ENCODE data around the gene UBE2C. TPM values are rescaled to one million over a fixed set of nuclear protein-coding genes. Genes with fewer than 3 reads are reported as not detected.
A peak's percentile ranks its signal among the peaks of the same experiment; 100 is the strongest.

The UBE2C gene
- total RNA-seq, 1 experiment from 2014 or later = 268 TPM

- H3K9me3 Mint-ChIP-seq = no peaks in the 10 kb centered on the region; a peak in 1 of 5 replicates
- Histone ChIP-seq H3K79me1 (ENCODE audit: insufficient read depth, low read depth, low read length, poor library complexity, severe bottlenecking) (no peaks in the 10 kb centered on the region), H3K79me2 (ENCODE audit: insufficient read depth, low read length) (no peaks in the 10 kb centered on the region), H3K9ac (ENCODE audit: extremely low read depth, insufficient read length, low read length) (no peak overlapping the region), H2BK120ac (ENCODE audit: low read depth, low read length, poor library complexity, severe bottlenecking) (peak overlapping the region; percentile 53), H4K20me1 (ENCODE audit: control insufficient read depth, insufficient read depth, insufficient read length) (no peaks in the 10 kb centered on the region), H3K4ac (ENCODE audit: low read depth, low read length) (no peak overlapping the region), H4K91ac (ENCODE audit: insufficient read length, low read depth, low read length) (no peak overlapping the region), H3T11ph (ENCODE audit: low read length) (no peak overlapping the region), H3K27me3 (ENCODE audit: insufficient read depth, low read length) (no peaks in the 10 kb centered on the region), H3K56ac (ENCODE audit: insufficient read length, low read depth, low read length) (no peak overlapping the region), H3K27ac (ENCODE audit: insufficient read length, low read depth, low read length) (no peak overlapping the region), H2BK12ac (ENCODE audit: insufficient read length, low read depth, low read length) (no peak overlapping the region), H3K23me2 (ENCODE audit: insufficient read length, low read depth, low read length, poor library complexity, severe bottlenecking) (no peaks in the 10 kb centered on the region), H2BK5ac (ENCODE audit: insufficient read length, low read length) (no peak overlapping the region), H2BK15ac (ENCODE audit: low read depth, low read length) (no peak overlapping the region), H3K4me2 (ENCODE audit: insufficient read depth, insufficient read length, low read length) (no peak overlapping the region), H3K23ac (ENCODE audit: insufficient read length, low read depth, low read length) (no peak overlapping the region), H3K9me3 (ENCODE audit: control insufficient read depth, low read depth, low read length) (no peaks in the 10 kb centered on the region), H2AFZ (ENCODE audit: low read length) (no peak overlapping the region), H3K14ac (ENCODE audit: insufficient read depth, low read length) (no peak overlapping the region), H2AK5ac (ENCODE audit: insufficient read length, low read length) (no peak overlapping the region), H3K18ac (ENCODE audit: insufficient read length, low read depth, low read length) (no peak overlapping the region), H2BK20ac (ENCODE audit: low read depth, low read length, poor library complexity, severe bottlenecking) (no peak overlapping the region), H4K5ac (ENCODE audit: insufficient read length, low read depth, low read length) (no peak overlapping the region), H4K8ac (replicated peaks; ENCODE audit: insufficient read length, low read depth, low read length) (no peak overlapping the region), H3K4me1 (ENCODE audit: insufficient read depth, low read length) (no peaks in the 10 kb centered on the region)
- WGBS (ENCODE audit: extremely low coverage, insufficient read length, low lambda C conversion rate) = no CpG with 5 or more reads among the region's 8 CpGs
- no peak for TF ChIP-seq CTCF (conservative IDR thresholded peaks at IDR 0.05)
- DNase-seq = no peak
- peaks cover 2% of the 10 kb centered on the region for H3K27me3 Mint-ChIP-seq (ENCODE audit: low read depth)
- no peaks in the 10 kb centered on the region for H3K36me3 Mint-ChIP-seq (ENCODE audit: insufficient read depth in 1 of 3, low read depth in 3 of 3)
- H3K4me3 Mint-ChIP-seq = no peak overlapping the region
- H3K27ac Mint-ChIP-seq = no peak overlapping the region
- H3K4me1 Mint-ChIP-seq = no peaks in the 10 kb centered on the region
Observed at GRCh38 chr20:45779011-45779915, 33.2 kb upstream of the UBE2C start.
